NCI-H446 (cell line): ENCODE results near the gene PRLHR.
A peak's percentile ranks its signal among the peaks of the same experiment; 100 is the strongest.
"Not testable (repeated sequence)": the region's sequence is repeated elsewhere in the genome, so short reads cannot be mapped to it uniquely, and the experiment has no call there.

Source experiments
- DNase-seq, 2 experiments: peaks; one replicate each; lab custom pipeline; 2025; lab: John Stamatoyannopoulos, UW

The PRLHR gene

DNA sequence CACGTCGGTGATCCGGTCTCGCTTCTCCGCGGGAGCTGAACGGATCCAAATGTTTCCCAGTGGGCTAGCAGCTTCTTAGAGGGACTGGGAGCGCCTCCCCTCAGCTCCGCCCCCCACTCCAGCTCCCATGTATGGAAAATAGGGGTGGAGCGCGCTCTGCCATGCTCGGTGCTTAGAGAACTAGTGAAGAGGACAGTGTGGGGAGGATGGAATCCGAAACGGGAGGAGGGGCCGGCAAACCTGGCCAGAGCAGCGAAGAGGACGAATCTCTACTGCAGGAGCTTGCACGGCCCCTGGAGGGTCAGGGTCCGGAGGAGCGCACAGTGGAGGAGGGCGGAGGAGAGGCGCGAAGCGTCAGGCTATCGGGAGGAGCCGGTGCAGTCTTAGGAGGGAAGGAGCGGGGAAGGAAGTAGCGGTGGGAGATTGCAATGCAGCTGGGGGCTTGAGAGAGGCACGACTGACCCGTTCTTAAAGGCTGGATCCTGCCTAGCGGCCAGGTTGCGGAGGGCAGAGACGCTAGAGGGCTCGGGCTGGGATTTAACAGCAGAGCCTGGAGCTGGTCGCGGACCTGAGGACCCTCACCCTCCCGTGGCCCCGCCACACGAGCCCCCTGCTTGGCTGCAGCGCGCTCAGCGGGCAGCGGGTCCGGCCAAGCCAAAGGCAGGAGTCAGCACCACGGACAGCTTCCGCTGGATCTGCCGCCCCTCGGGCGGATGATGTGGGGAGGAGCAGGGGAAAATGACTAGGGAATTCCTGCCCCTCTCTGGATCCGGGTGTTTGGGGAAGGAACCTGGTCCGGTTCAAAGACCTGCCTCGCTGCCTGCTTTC lies at the start of gene PRLHR:
Gene PRLHR (minus strand): TSS at position 51 of the 828 bp plus-strand sequence. CDS start 404 bp downstream, outside the sequence.
- DNase-seq: no peak

- DNase-seq: no peak
These were observed 46.8 kb upstream of the PRLHR start for GRCh38 chr10:118642228-118642627.

- DNase-seq: no peak
These were observed 43.2 kb upstream of the PRLHR start for GRCh38 chr10:118638680-118639079.

- DNase-seq: no peak
These were observed 40.4 kb upstream of the PRLHR start for GRCh38 chr10:118635674-118636402.

GRCh38 chr10:118633786-118634185 lies 38.3 kb upstream of the PRLHR start:
- no peak for DNase-seq

GRCh38 chr10:118629211-118629610 lies 33.8 kb upstream of the PRLHR start:
- DNase-seq: no peak

DNA sequence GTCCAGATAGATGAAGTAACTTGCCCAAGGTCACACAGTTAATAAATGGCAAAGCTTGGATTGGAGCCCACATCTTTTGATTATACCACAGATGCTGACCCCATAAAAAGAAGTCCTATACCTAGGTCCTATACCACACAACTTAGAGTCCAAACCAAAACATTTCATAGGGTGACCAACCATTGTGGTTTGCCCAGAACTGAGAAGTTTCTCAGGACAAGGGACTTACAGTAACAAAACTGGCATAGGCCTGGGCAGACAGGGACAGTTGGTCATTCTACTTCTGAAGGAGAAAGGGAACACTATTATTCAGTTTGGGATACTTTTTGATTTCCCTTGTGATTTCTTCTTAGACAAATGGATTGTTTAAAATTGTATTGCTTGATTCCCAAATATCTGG lies 32.9 kb upstream of the PRLHR start:
- DNase-seq: no peak

- no peak for DNase-seq
These were observed 31.5 kb upstream of the PRLHR start for GRCh38 chr10:118626953-118627352.

- DNase-seq: no peak
These were observed 30.1 kb upstream of the PRLHR start for GRCh38 chr10:118625504-118625903.

DNA sequence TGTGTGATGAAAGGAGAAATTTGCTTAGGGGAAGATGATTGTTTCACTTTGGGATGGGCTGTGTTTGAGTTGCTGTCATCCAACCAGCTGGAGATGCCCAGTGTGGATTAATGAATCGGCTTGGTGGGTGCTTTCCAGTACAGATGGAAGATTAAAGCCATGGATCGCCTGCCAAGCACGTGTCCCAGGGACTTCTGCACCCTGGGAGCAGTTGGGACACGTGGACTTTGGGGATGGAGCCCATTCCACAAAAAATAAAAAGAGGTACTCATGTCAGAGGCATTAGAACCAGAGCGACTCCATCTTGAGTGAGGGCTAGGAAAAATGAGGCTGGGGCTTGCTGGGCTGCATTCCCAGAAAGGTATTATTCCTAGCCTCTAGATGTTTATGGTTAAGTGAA lies 29.3 kb upstream of the PRLHR start:
- DNase-seq: peak in 1 of 2 experiments; percentile 6

DNA sequence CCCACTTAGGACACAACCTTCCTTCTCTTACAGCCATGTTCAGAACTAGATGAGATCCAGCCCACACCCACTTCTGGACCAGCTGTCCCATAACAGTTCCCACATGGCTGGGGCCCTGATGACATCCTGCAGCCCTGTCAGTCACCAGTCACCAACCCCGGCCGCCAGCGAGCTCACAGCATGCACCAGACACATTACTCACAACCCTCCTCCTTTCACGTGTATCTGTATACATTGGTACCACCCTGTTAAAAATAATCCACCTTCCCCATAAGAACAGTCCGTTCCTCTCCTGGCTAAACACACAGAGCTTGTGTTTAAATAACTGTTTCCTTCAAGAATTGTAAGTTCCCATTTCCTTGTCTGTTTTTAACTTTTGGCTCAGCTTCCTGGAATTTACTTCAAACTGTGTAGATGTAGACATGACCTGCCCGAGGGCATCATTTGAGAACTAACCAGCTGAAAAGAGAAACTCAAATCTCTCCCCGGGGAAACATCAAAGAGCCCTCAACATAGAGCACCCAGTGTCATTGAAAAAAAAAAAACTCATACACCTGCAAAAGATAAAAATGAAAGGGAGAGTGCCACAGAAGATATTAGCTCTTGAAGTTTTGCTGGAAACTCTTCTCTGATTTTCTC lies 26.0 kb upstream of the PRLHR start:
- no peak for DNase-seq

DNA sequence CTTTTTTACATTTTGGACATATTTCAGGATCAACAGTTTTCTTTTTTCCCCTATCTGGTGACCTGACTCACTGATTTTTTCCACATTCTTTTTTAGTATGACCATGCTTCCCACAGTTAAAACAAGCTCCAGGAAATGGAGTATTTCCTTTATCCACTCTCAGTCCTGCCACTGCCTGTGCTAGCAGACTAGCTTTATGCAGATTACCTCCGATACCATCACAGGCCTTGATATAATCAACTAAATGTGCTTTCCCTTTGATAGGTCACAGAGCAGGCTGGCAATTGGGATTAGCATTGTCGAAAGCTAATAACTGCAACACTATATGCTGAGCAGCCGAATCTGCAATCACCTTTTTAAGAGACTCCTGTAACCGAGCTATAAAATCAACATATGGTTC lies 18.4 kb upstream of the PRLHR start:
- DNase-seq: not testable (repeated sequence)

- no peak for DNase-seq
These were observed 15.1 kb upstream of the PRLHR start for GRCh38 chr10:118610577-118610976.

DNA sequence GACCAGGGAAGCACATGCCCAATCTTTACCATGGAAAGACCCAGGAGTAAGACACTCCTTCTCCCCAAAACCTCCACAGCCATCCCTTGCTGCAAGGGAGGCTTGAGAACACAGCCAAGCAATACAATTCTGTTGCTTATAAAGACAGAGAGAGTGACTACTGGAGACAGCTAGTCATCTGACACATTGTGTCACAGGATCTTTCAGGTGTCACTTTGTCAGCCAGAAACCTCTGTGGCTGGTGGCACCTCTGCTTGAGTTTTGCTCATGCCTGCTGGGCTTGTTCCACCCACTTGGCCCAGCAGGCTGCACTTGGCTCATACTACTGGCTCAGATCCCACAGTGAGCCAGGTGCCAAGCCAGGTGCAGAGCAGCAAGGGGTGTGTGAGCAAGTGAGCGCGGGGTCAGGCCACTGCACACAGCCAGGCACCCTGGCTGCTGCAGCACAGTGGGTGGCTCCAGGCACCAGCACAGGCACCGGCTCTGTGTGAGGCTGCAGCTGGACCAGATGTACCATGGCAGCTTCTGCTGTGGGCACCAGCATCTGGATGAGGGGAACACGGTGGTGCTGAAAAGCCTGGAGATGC lies 12.4 kb upstream of the PRLHR start:
- DNase-seq: no peak

- no peak for DNase-seq
These were observed 10.2 kb upstream of the PRLHR start for GRCh38 chr10:118605694-118606093.

- DNase-seq: no peak
These were observed 1.1 kb upstream of the PRLHR start for GRCh38 chr10:118596426-118597124.

DNA sequence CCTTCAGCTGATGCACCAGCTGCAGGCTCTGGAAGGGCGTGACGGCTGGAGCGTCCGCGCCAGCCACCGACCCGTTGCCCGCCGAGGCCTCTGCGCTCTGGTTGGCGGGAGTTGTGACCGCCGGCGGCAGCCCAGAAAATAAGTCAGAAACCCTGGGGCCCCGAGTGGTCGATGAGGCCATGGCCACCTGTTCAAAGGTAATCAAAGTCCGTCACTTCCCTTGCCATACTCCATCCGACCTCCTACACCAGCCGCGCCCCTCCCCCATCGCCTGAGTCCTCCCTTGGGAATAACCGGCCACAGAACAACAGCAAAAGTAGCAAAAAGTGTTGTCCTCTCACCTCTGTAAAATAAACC lies 406 bp downstream of the PRLHR start:
- no peak for DNase-seq

DNA sequence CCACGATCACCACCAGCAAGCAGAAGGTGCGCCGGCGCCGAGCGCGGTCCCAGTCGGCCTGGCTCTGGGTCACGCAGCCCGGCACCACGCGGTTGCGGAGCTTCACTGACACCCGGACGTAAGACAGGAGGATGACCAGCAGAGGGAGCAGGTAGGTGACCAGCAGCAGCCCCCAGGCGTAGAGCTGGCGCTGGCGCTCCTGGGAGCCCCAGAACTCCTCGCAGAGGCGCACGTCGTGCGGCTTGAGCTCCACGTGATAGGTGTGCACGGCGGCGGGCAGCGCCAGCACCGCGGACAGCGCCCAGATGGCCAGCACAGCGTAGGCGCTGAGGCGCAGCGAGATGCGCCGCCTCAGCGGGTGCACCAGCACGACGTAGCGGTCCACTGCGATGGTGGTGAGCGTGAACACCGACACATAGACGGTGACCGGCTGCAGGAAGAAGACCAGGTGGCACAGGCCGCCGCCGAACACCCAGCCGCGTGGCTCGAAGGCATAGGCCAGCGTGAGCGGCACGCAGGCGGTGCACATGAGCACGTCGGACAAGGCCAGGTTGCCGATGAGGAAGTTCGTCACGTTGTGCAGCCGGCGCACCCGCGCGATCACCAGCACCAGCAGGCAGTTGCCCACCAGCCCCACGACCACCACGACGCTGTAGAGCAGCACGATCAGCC lies 920 bp downstream of the PRLHR start:
- DNase-seq: no peak

- peak in 1 of 2 experiments; percentile 22 for DNase-seq
These were observed 2.6 kb downstream of the PRLHR start for GRCh38 chr10:118592675-118593330.

- peak; percentile 14 to 66 for DNase-seq
These were observed 5.1 kb downstream of the PRLHR start for GRCh38 chr10:118590334-118590733.
